Measurements from ENCODE around the gene GTPBP4.

DNA sequence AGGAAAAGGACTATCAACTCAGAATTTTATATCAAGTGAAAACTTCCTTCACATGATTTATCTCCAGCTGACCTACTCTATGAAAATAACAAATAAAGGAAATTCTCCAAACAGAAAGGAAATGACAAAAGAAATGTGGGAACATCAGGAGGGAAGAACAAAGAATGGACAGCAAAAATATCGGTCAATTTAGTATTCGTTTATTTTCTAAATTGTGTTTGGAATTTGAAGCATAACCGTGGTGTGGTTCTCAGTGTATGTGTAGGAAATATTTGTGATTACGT lies 76.7 kb downstream of the GTPBP4 start:
- TF ChIP-seq POLR2A (IDR thresholded peaks at IDR 0.05) (no peak), CTCF (IDR thresholded peaks at IDR 0.05) (no peak), EP300 (IDR thresholded peaks at IDR 0.05) (no peak)

Data from gastroesophageal sphincter (tissue), 3 donors.